Right hindlimb (tissue), 1 donor: ENCODE measurements around the gene RPS26.

Experiments used
- DNase-seq: peaks from one replicate; pipeline ENCODE4 v3.0.0-alpha.2; 2018

The RPS26 gene

DNA sequence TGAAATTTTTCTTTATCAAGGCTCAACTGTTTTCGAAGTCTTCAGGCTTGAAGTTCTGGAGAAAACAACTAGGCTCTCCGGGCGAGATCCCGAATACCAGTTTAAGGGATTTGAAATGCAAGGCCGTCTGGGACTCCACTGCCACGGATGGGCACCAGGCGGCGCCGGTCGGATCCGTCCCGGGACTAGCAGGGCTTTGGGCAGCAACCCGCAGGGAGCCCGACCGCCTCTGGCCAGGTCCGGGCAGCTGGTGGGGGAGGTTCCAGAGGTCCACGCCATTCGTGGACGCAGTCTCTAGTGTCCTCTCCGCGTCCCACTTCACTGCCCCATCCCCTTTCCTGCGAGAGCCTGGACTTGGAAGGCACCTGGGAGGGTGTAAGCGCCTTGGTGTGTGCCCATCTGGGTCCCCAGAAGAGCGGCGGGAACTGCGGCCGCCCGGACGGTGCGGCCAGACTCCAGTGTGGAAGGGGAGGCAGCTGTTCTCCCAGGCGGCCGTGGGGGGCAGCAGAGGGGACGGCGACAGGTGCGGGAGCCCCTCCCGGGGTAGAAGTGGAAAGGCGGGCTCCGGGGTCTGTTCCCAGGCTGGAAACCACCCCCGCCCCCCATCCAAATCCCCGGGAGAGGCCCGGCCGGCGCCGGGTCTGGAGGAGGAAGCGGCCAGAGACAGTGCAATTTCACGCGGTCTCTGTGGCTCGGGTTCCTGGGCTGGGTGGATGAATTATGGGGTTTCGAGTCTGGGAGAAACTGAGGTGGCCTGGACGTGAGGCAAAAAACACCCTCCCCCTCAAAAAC lies 37.4 kb downstream of the RPS26 start:
- DNase-seq = peak; percentile 89

DNA sequence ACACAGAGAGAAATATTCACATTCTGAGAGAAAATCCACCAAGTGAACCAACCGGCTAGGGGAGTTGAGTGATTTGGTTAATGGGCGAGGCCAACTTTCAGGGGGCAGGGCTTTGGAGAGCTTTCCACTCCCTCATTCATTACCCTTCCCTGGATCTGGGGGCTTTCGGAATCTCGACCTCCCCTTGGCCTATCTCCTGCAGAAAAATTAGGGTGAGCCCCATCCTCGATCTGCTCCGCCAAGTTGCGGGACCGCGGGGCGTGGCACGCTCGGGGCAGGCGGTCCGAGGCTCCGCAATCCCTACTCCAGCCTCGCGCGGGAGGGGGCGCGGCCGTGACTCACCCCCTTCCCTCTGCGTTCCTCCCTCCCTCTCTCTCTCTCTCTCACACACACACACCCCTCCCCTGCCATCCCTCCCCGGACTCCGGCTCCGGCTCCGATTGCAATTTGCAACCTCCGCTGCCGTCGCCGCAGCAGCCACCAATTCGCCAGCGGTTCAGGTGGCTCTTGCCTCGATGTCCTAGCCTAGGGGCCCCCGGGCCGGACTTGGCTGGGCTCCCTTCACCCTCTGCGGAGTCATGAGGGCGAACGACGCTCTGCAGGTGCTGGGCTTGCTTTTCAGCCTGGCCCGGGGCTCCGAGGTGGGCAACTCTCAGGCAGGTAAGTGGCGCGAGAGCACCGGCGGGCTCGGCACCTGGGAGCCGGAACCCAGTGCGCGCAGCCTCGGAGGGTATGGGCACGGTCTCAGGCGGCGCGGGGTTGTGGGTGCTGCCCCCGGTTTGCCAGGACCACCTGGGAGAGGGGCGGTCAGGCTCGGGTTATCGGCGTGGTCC lies 38.2 kb downstream of the RPS26 start, which contains the start of gene ERBB3:
Gene ERBB3, plus strand, starts transcription at position 443 of the 833 bp plus-strand sequence. Its CDS starts 136 bp downstream, at position 579.
- peak; percentile 80 for DNase-seq

GRCh38 chr12:56080556-56081138 lies 38.9 kb downstream of the RPS26 start:
- no peak for DNase-seq

- peak; percentile 61 for DNase-seq
Measured at GRCh38 chr12:56081393-56082347, 40.0 kb downstream of the RPS26 start.

DNA sequence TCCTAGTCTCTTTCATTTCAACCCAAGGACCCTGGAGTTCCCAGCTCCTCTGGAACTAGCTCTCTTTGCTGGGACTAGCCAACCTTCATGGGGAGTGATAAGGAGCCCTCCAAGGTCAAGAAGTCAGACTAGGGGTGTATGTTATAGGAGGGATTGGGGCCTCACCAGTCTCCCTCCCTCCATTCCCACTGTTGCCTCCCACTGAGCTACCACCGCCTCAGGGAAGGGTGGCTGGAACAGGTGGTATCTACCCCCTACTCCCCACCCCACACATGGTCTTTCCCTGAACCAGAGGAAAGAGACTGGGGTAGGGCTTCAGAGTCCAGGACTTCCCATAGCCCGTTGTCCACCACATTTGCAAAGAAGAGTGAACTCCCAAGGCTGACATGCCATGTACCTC lies 40.7 kb downstream of the RPS26 start:
- DNase-seq = no peak

- DNase-seq = no peak
Measured at GRCh38 chr12:56082967-56083366, 41.2 kb downstream of the RPS26 start.

DNA sequence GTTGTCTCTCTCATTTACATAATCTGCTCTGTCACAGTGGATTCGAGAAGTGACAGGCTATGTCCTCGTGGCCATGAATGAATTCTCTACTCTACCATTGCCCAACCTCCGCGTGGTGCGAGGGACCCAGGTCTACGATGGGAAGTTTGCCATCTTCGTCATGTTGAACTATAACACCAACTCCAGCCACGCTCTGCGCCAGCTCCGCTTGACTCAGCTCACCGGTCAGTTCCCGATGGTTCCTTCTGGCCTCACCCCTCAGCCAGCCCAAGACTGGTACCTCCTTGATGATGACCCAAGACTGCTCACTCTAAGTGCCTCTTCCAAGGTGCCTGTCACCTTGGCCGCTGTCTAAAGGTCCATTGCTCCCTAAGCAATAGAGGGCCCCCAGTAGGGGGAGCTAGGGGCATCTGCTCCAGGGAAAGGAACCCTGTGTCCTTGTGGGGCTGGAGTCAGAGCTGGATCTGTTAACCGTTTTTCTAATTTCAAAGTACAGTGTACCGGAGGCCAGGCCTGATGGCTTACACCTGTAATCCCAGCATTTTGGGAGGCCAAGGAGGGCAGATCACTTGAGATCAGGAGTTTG lies 43.3 kb downstream of the RPS26 start:
- no peak for DNase-seq

- no peak for DNase-seq
Measured at GRCh38 chr12:56086096-56086495, 44.4 kb downstream of the RPS26 start.

- DNase-seq = no peak
Measured at GRCh38 chr12:56086608-56087007, 44.9 kb downstream of the RPS26 start.

GRCh38 chr12:56087220-56087619 lies 45.5 kb downstream of the RPS26 start:
- no peak for DNase-seq
